SK-N-SH treated with all-trans-retinoic acid at 6 μM for 48 hours (cell line): Measurements from ENCODE around the gene ZNF710.

Experiments
- ATAC-seq: fragments of 200-7000 bp; cut with Tn5 transposase; 3 replicates; pipeline ENCODE4 v1.9.1; 2020; ENCODE audit warnings: mild to moderate bottlenecking, moderate library complexity
- ARNTL ChIP-seq: fragments of 450-650 bp; formaldehyde crosslinking; IDR thresholded peaks from 2 replicates; pipeline ENCODE4 v1.5.0; 2020; ENCODE audit warnings: low read depth, mild to moderate bottlenecking, moderate library complexity, borderline replicate concordance
- BACH2 ChIP-seq: fragments of 250-450 bp; sonication (Bioruptor Pico); IDR thresholded peaks from 2 replicates; pipeline ENCODE4 v1.9.0; 2021; ENCODE audit warnings: mild to moderate bottlenecking, borderline replicate concordance
- CSDC2 ChIP-seq: fragments of 250-450 bp; sonication (Bioruptor Pico); IDR thresholded peaks from 2 replicates; pipeline ENCODE4 v1.5.0; 2020; ENCODE audit warnings: mild to moderate bottlenecking, moderate library complexity
- ESRRG ChIP-seq: fragments of 250-450 bp; sonication (Bioruptor Pico); IDR thresholded peaks from 2 replicates; pipeline ENCODE4 v1.6.1; 2021; ENCODE audit warnings: mild to moderate bottlenecking
- GLIS3 ChIP-seq: fragments of 250-450 bp; sonication (Bioruptor Pico); IDR thresholded peaks from 2 replicates; pipeline ENCODE4 v1.5.0; 2020; ENCODE audit warnings: mild to moderate bottlenecking, moderate library complexity
- ISL1 ChIP-seq: fragments of 250-450 bp; sonication (Bioruptor Pico); IDR thresholded peaks from 2 replicates; pipeline ENCODE4 v2.1.2; 2022; ENCODE audit warnings: mild to moderate bottlenecking, moderate library complexity
- OSR1 ChIP-seq: fragments of 250-450 bp; sonication (Bioruptor Pico); IDR thresholded peaks from 2 replicates; pipeline ENCODE4 v1.8.0; 2022; ENCODE audit warnings: moderate library complexity, mild to moderate bottlenecking, inconsistent platforms
- PPARA ChIP-seq: fragments of 250-450 bp; sonication (Bioruptor Pico); IDR thresholded peaks from 2 replicates; pipeline ENCODE4 v1.5.0; 2020; ENCODE audit warnings: mild to moderate bottlenecking, borderline replicate concordance
- RARB ChIP-seq: fragments of 250-450 bp; sonication (Bioruptor Pico); IDR thresholded peaks from 2 replicates; pipeline ENCODE4 v1.8.0; 2021; ENCODE audit warnings: mild to moderate bottlenecking, moderate library complexity
- SNAI2 ChIP-seq: fragments of 250-450 bp; sonication (Bioruptor Pico); IDR thresholded peaks from 2 replicates; pipeline ENCODE4 v1.5.0; 2020; ENCODE audit warnings: mild to moderate bottlenecking, moderate library complexity
- TCF4 ChIP-seq: fragments of 250-450 bp; sonication (Bioruptor Pico); IDR thresholded peaks from 2 replicates; pipeline ENCODE4 v1.8.0; 2021; ENCODE audit warnings: mild to moderate bottlenecking, moderate library complexity, borderline replicate concordance
- TOX ChIP-seq: fragments of 250-450 bp; sonication (Bioruptor Pico); IDR thresholded peaks from 2 replicates; pipeline ENCODE4 v1.8.0; 2021; ENCODE audit warnings: mild to moderate bottlenecking, moderate library complexity, borderline replicate concordance
- ZC3H10 ChIP-seq: fragments of 250-450 bp; sonication (Bioruptor Pico); IDR thresholded peaks from 2 replicates; pipeline ENCODE4 v1.5.1; 2021; ENCODE audit warnings: mild to moderate bottlenecking, moderate library complexity
- ZFP30 ChIP-seq: fragments of 450-650 bp; formaldehyde crosslinking; IDR thresholded peaks from 2 replicates; pipeline ENCODE4 v1.5.0; 2022; ENCODE audit warnings: mild to moderate bottlenecking, moderate library complexity
- ZNF565 ChIP-seq: fragments of 450-650 bp; formaldehyde crosslinking; conservative IDR thresholded peaks from 2 replicates; pipeline ENCODE4 v1.5.0; 2020; ENCODE audit warnings: low read depth, mild to moderate bottlenecking, moderate library complexity
- ZNF70 ChIP-seq: fragments of 450-650 bp; formaldehyde crosslinking; IDR thresholded peaks from 2 replicates; pipeline ENCODE4 v1.5.0; 2020; ENCODE audit warnings: mild to moderate bottlenecking, moderate library complexity
- ZNF8 ChIP-seq: fragments of 450-650 bp; formaldehyde crosslinking; IDR thresholded peaks from 2 replicates; pipeline ENCODE4 v1.5.0; 2020; ENCODE audit warnings: mild to moderate bottlenecking, moderate library complexity
- TF ChIP-seq, protein P1 (sequence below): fragments of 250-450 bp; sonication (Bioruptor Pico); IDR thresholded peaks from 2 replicates; pipeline ENCODE4 v1.8.0; 2021; ENCODE audit warnings: low read depth, mild to moderate bottlenecking, moderate library complexity, borderline replicate concordance
- TF ChIP-seq, protein P2 (sequence below): fragments of 250-450 bp; sonication (Bioruptor Pico); IDR thresholded peaks from 2 replicates; pipeline ENCODE4 v1.5.0; 2020; ENCODE audit warnings: mild to moderate bottlenecking, moderate library complexity
- TF ChIP-seq, protein P3 (sequence below): fragments of 250-450 bp; sonication (Bioruptor Pico); IDR thresholded peaks from 2 replicates; pipeline ENCODE4 v1.8.0; 2020; ENCODE audit warnings: mild to moderate bottlenecking, moderate library complexity, borderline replicate concordance
- TF ChIP-seq, protein P4 (sequence below): fragments of 250-450 bp; sonication (Bioruptor Pico); IDR thresholded peaks from 2 replicates; pipeline ENCODE4 v1.5.1; 2020; ENCODE audit warnings: low read depth, mild to moderate bottlenecking, moderate library complexity
- TF ChIP-seq, protein P5 (sequence below): fragments of 250-450 bp; sonication (Bioruptor Pico); IDR thresholded peaks from 2 replicates; pipeline ENCODE4 v1.5.1; 2021; ENCODE audit warnings: mild to moderate bottlenecking, moderate library complexity

Gene ZNF710

DNA sequence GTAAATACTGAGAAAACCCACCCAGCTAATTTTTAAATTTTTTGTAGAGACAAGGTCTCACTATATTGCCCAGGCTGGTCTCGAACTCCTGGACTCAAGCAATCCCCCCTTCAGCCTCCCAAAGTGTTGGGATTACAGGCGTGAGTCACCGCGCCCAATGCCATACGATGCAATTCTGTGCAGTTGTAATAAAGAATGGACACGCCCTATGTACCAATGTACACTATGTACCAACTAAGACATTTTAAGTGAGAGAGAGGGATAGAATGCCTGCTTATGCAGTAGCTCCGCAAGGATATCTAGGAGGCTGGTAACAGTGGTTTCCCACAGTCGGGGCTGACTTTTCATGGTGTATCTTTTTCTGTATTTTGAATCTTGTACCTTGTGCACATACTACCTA lies 14.6 kb downstream of the ZNF710 start:
- ATAC-seq = no peak
- TF ChIP-seq ZNF8 (CRISPR knock-in tag) = no peak

DNA sequence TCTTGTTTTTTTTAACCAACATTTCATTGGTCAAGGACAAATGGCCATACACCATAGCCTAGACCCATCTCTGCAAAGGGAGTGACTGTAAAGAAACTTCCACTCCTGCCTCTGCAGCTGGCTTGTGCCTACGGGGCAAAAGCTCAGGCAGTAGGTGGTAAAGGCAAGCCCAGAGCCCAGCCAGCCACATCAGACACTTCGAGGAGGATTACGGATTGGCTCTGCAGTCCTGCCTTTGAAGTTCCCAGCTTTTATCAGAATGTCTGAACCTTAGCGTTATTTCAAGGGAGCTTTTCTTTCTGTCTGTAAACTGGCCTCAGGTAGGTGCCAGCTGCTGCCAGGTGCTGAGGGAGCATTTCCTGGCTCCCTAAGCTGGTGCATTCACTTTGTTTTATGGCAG lies 15.6 kb downstream of the ZNF710 start:
- ATAC-seq = no peak
- TF ChIP-seq SNAI2 (CRISPR knock-in tag) = no peak
- TF ChIP-seq ZC3H10 = no peak
- TF ChIP-seq ARNTL (CRISPR knock-in tag) = no peak
- TF ChIP-seq ZNF565 (CRISPR knock-in tag) = no peak
- TF ChIP-seq, protein P1, sequence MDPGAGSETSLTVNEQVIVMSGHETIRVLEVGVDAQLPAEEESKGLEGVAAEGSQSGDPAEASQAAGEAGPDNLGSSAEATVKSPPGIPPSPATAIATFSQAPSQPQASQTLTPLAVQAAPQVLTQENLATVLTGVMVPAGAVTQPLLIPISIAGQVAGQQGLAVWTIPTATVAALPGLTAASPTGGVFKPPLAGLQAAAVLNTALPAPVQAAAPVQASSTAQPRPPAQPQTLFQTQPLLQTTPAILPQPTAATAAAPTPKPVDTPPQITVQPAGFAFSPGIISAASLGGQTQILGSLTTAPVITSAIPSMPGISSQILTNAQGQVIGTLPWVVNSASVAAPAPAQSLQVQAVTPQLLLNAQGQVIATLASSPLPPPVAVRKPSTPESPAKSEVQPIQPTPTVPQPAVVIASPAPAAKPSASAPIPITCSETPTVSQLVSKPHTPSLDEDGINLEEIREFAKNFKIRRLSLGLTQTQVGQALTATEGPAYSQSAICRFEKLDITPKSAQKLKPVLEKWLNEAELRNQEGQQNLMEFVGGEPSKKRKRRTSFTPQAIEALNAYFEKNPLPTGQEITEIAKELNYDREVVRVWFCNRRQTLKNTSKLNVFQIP (CRISPR knock-in tag) = no peak
- TF ChIP-seq TCF4 (CRISPR knock-in tag) = no peak
- TF ChIP-seq PPARA (CRISPR knock-in tag) = no peak
- no peak for TF ChIP-seq CSDC2
- no peak for TF ChIP-seq ESRRG (CRISPR knock-in tag)
- TF ChIP-seq, protein P2, sequence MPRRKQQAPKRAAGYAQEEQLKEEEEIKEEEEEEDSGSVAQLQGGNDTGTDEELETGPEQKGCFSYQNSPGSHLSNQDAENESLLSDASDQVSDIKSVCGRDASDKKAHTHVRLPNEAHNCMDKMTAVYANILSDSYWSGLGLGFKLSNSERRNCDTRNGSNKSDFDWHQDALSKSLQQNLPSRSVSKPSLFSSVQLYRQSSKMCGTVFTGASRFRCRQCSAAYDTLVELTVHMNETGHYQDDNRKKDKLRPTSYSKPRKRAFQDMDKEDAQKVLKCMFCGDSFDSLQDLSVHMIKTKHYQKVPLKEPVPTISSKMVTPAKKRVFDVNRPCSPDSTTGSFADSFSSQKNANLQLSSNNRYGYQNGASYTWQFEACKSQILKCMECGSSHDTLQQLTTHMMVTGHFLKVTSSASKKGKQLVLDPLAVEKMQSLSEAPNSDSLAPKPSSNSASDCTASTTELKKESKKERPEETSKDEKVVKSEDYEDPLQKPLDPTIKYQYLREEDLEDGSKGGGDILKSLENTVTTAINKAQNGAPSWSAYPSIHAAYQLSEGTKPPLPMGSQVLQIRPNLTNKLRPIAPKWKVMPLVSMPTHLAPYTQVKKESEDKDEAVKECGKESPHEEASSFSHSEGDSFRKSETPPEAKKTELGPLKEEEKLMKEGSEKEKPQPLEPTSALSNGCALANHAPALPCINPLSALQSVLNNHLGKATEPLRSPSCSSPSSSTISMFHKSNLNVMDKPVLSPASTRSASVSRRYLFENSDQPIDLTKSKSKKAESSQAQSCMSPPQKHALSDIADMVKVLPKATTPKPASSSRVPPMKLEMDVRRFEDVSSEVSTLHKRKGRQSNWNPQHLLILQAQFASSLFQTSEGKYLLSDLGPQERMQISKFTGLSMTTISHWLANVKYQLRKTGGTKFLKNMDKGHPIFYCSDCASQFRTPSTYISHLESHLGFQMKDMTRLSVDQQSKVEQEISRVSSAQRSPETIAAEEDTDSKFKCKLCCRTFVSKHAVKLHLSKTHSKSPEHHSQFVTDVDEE (CRISPR knock-in tag) = no peak
- no peak for TF ChIP-seq TOX (CRISPR knock-in tag)
- no peak for TF ChIP-seq ISL1 (CRISPR knock-in tag)
- no peak for TF ChIP-seq GLIS3 (CRISPR knock-in tag)

DNA sequence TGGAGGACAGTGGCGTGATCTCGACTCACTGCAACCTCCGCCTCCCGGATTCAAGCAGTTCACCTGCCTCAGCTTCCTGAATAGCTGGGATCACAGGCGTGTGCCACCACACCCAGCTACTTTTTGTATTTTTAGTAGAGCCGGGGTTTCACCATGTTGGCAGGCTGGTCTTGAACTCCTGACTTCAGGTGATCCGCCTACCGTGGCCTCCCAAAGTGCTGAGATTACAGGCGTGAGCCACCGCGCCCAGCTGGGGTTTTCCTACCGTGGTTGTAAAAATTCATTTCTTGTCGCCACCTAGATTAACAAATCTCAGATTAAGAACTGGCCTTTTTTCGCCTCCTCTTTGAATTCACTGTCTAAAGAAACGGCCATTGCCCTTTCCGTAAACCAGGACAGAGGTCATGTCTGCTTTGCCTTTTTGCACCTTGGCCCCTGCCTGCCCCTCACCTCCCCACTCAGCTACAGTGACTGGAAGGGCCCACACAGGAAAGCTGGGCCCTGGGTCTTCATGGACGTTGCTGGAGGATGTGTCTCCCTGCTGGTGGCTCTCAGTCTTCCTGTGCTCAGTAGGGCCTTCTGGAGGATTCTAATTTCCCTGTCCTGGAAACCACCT lies 17.2 kb downstream of the ZNF710 start:
- no peak for TF ChIP-seq TOX (CRISPR knock-in tag)
- TF ChIP-seq ZNF565 (CRISPR knock-in tag) = no peak
- no peak for TF ChIP-seq RARB (CRISPR knock-in tag)
- TF ChIP-seq ARNTL (CRISPR knock-in tag) = no peak
- no peak for TF ChIP-seq BACH2 (CRISPR knock-in tag)
- no peak for TF ChIP-seq OSR1
- TF ChIP-seq, protein P2 (CRISPR knock-in tag) = no peak
- no peak for ATAC-seq

DNA sequence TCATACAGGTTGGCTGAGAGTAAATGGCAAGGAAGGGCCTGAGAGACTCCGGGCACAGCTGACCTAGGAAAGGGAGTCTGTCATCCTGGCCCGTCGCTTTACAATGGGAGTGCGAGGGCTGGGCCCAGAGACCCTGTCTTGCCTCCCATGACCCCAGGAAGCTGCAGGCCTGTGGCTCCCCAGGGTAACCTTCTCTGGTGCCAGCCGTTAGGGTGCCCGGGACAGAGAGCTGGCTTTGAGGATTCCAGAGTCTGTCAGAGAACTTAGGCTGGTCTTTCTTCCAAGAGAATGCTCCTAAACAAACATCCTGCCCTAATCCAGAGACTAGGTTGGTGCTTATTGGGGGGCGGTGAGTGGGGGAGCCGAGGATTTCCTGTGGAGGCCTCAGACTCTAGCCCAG lies 18.5 kb downstream of the ZNF710 start:
- ATAC-seq = no peak
- TF ChIP-seq ZNF8 (CRISPR knock-in tag) (no peak), ZNF70 (CRISPR knock-in tag) (no peak), ISL1 (CRISPR knock-in tag) (no peak), ZC3H10 (no peak), RARB (CRISPR knock-in tag) (no peak), GLIS3 (CRISPR knock-in tag) (no peak), CSDC2 (no peak), PPARA (CRISPR knock-in tag) (no peak), ZFP30 (CRISPR knock-in tag) (no peak), TOX (CRISPR knock-in tag) (no peak)
- TF ChIP-seq, protein P3, sequence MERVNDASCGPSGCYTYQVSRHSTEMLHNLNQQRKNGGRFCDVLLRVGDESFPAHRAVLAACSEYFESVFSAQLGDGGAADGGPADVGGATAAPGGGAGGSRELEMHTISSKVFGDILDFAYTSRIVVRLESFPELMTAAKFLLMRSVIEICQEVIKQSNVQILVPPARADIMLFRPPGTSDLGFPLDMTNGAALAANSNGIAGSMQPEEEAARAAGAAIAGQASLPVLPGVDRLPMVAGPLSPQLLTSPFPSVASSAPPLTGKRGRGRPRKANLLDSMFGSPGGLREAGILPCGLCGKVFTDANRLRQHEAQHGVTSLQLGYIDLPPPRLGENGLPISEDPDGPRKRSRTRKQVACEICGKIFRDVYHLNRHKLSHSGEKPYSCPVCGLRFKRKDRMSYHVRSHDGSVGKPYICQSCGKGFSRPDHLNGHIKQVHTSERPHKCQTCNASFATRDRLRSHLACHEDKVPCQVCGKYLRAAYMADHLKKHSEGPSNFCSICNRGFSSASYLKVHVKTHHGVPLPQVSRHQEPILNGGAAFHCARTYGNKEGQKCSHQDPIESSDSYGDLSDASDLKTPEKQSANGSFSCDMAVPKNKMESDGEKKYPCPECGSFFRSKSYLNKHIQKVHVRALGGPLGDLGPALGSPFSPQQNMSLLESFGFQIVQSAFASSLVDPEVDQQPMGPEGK (CRISPR knock-in tag) = no peak
- TF ChIP-seq, protein P4, sequence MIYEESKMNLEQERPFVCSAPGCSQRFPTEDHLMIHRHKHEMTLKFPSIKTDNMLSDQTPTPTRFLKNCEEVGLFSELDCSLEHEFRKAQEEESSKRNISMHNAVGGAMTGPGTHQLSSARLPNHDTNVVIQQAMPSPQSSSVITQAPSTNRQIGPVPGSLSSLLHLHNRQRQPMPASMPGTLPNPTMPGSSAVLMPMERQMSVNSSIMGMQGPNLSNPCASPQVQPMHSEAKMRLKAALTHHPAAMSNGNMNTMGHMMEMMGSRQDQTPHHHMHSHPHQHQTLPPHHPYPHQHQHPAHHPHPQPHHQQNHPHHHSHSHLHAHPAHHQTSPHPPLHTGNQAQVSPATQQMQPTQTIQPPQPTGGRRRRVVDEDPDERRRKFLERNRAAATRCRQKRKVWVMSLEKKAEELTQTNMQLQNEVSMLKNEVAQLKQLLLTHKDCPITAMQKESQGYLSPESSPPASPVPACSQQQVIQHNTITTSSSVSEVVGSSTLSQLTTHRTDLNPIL (CRISPR knock-in tag) = no peak
- TF ChIP-seq, protein P5, sequence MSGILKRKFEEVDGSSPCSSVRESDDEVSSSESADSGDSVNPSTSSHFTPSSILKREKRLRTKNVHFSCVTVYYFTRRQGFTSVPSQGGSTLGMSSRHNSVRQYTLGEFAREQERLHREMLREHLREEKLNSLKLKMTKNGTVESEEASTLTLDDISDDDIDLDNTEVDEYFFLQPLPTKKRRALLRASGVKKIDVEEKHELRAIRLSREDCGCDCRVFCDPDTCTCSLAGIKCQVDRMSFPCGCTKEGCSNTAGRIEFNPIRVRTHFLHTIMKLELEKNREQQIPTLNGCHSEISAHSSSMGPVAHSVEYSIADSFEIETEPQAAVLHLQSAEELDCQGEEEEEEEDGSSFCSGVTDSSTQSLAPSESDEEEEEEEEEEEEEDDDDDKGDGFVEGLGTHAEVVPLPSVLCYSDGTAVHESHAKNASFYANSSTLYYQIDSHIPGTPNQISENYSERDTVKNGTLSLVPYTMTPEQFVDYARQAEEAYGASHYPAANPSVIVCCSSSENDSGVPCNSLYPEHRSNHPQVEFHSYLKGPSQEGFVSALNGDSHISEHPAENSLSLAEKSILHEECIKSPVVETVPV (CRISPR knock-in tag) = no peak
- TF ChIP-seq, protein P1 (CRISPR knock-in tag) = no peak
